Mammary epithelial cell (primary cell): ENCODE measurements around the gene UCP1.

Experiments
- CTCF ChIP-seq, 2 donors: IDR thresholded peaks in 1 of 2; conservative IDR thresholded peaks in 1 of 2; 2 replicates each; pipeline ENCODE4 v1.5.1; 2011 to 2012; ENCODE audit warnings: inconsistent platforms in 2 of 2, low read length in 2 of 2, mild to moderate bottlenecking in 2 of 2, control low read depth in 1 of 2, low read depth in 1 of 2; ENCODE audit not compliant: insufficient read depth in 1 of 2; ENCODE audit errors: extremely low read depth in 1 of 2
- EZH2 ChIP-seq: IDR thresholded peaks from 2 replicates; pipeline ENCODE4 v1.6.1; 2012; ENCODE audit warnings: low read length, inconsistent platforms, borderline replicate concordance

- TF ChIP-seq CTCF (conservative IDR thresholded peaks at IDR 0.05 in 1 of 2, IDR thresholded peaks at IDR 0.05 in 1 of 2; ENCODE audit: extremely low read depth in 1 of 2, insufficient read depth in 1 of 2, low read depth in 1 of 2, low read length in 2 of 2) = no peak
- no peak for TF ChIP-seq EZH2
Observed at GRCh38 chr4:140600408-140600807, 31.6 kb upstream of the UCP1 start.
